K562 (cell line): ENCODE data around the gene SETD1B. TPM values are rescaled to one million over a fixed set of nuclear protein-coding genes. Genes with fewer than 3 reads are reported as not detected.

Experiments
- ETV6 ChIP-seq, 3 experiments: fragments of 150-350 bp in 1 of 3; sonication (generic) in 1 of 3; formaldehyde crosslinking in 1 of 3; IDR thresholded peaks; 2 replicates each; pipeline versions ENCODE4 v1.6.1 to v1.8.0; 2014 to 2022; ENCODE audit warnings: borderline replicate concordance in 2 of 3, low read depth in 2 of 3, antibody characterized with exemption in 1 of 3, low read length in 1 of 3, mild to moderate bottlenecking in 1 of 3, missing genetic modification reagents in 1 of 3
- HIVEP1 ChIP-seq: fragments of 250-450 bp; sonication (Bioruptor Pico); IDR thresholded peaks from 2 replicates; pipeline ENCODE4 v1.4.0; 2020; ENCODE audit warnings: mild to moderate bottlenecking
- MTA3 ChIP-seq: fragments of 450-650 bp; formaldehyde crosslinking; IDR thresholded peaks from 2 replicates; pipeline ENCODE4 v1.6.1; 2017; ENCODE audit warnings: mild to moderate bottlenecking, borderline replicate concordance
- NR1H2 ChIP-seq: sonication (generic); formaldehyde crosslinking; IDR thresholded peaks from 2 replicates; pipeline ENCODE4 v1.4.0; 2020; ENCODE audit warnings: mild to moderate bottlenecking, missing genetic modification reagents
- NR2C2 ChIP-seq, 2 experiments: fragments of 200-800 bp in 1 of 2; sonication (Bioruptor generic) in 1 of 2; sonication (generic) in 1 of 2; formaldehyde crosslinking in 1 of 2; IDR thresholded peaks; 2 replicates each; pipeline versions ENCODE4 v1.6.1 to v1.8.0; 2016 to 2022; ENCODE audit warnings: mild to moderate bottlenecking in 1 of 2, missing compliant biosample characterization in 1 of 2, missing genetic modification characterization in 1 of 2, missing genetic modification reagents in 1 of 2
- PHF21A ChIP-seq: fragments of 450-650 bp; IDR thresholded peaks from 2 replicates; pipeline ENCODE4 v1.6.1; 2017; ENCODE audit warnings: low read depth, borderline replicate concordance
- POLR2A ChIP-seq: fragments of 450-650 bp; conservative IDR thresholded peaks from 2 replicates; pipeline ENCODE4 v1.6.1; 2016
- SAP30 ChIP-seq: fragments of 200-600 bp; sonication (generic); IDR thresholded peaks from 2 replicates; pipeline ENCODE4 v1.6.1; 2012; ENCODE audit warnings: borderline replicate concordance, low read depth, mild to moderate bottlenecking, moderate library complexity, low read length, control low read depth, inconsistent platforms; ENCODE audit not compliant: insufficient read depth, poor library complexity, severe bottlenecking
- SMARCE1 ChIP-seq: fragments of 450-650 bp; IDR thresholded peaks from 2 replicates; pipeline ENCODE4 v1.7.1; 2016; ENCODE audit warnings: mild to moderate bottlenecking
- THRAP3 ChIP-seq: fragments of 450-650 bp; IDR thresholded peaks from 2 replicates; pipeline ENCODE4 v1.6.1; 2016; ENCODE audit warnings: mild to moderate bottlenecking, inconsistent platforms, borderline replicate concordance
- TSC22D4 ChIP-seq: fragments of 450-650 bp; IDR thresholded peaks from 2 replicates; pipeline ENCODE4 v1.6.1; 2016; ENCODE audit warnings: missing genetic modification characterization, missing biosample characterization, control low read depth
- ZFP30 ChIP-seq: fragments of 250-450 bp; sonication (Bioruptor Pico); IDR thresholded peaks from 2 replicates; pipeline ENCODE4 v1.8.0; 2022; ENCODE audit warnings: moderate library complexity, mild to moderate bottlenecking, inconsistent platforms, borderline replicate concordance
- ZNF253 ChIP-seq: fragments of 250-450 bp; sonication (Bioruptor Pico); conservative IDR thresholded peaks from 2 replicates; pipeline ENCODE4 v1.6.1; 2021; ENCODE audit warnings: mild to moderate bottlenecking
- ZNF77 ChIP-seq: fragments of 250-450 bp; sonication (Bioruptor Pico); IDR thresholded peaks from 2 replicates; pipeline ENCODE4 v1.5.0; 2020
- polyA plus RNA-seq, 8 experiments: library from polyadenylated mRNA; depleted of rRNA in 4 of 8; stranded (reverse) in 5 of 8; unstranded in 3 of 8; fragments of >200 nt; fragmentation: Nextera tagmentation in 2 of 8; fragmentation: Illumina TruSeq in 1 of 8; extraction: Ambion mirVana in 2 of 8; extraction: Trizol in 1 of 8; gene quantifications; 2 replicates each; pipeline versions ENCODE4 v1.2.1 to v1.2.3, GENCODE V29; 2011 to 2014; ENCODE audit warnings: inconsistent platforms in 1 of 8, missing spikeins in 1 of 8
- total RNA-seq, 7 experiments: library from RNA; depleted of rRNA in 6 of 7; stranded (reverse); fragments of >200 nt in 6 of 7; fragmentation: Illumina TruSeq in 2 of 7; extraction: Trizol in 2 of 7; gene quantifications; 2 replicates each; pipeline versions ENCODE4 v1.2.1 to v1.2.3, GENCODE V29; 2011 to 2021; ENCODE audit warnings: low replicate concordance in 1 of 7
- TF ChIP-seq, protein P1 (sequence below): fragments of 450-650 bp; formaldehyde crosslinking; IDR thresholded peaks from 2 replicates; pipeline ENCODE4 v1.4.0; 2022; ENCODE audit warnings: missing genetic modification characterization
- TF ChIP-seq, protein P2 (sequence below): sonication (generic); formaldehyde crosslinking; IDR thresholded peaks from 2 replicates; pipeline ENCODE4 v1.8.0; 2022; ENCODE audit warnings: missing genetic modification reagents, mild to moderate bottlenecking, moderate library complexity, borderline replicate concordance
- TF ChIP-seq, protein P3 (sequence below): conservative IDR thresholded peaks from 2 replicates; pipeline ENCODE4 v1.6.1; 2011; ENCODE audit warnings: low read depth, mild to moderate bottlenecking, low read length; ENCODE audit not compliant: control insufficient read depth

SETD1B gene
- total and polyA plus RNA-seq, 9 of the 15 experiments (the other 6 are each of a cell fraction or from before 2014, with no cell fraction given) = 0.48 to 26.6 (median 2.3) TPM

DNA sequence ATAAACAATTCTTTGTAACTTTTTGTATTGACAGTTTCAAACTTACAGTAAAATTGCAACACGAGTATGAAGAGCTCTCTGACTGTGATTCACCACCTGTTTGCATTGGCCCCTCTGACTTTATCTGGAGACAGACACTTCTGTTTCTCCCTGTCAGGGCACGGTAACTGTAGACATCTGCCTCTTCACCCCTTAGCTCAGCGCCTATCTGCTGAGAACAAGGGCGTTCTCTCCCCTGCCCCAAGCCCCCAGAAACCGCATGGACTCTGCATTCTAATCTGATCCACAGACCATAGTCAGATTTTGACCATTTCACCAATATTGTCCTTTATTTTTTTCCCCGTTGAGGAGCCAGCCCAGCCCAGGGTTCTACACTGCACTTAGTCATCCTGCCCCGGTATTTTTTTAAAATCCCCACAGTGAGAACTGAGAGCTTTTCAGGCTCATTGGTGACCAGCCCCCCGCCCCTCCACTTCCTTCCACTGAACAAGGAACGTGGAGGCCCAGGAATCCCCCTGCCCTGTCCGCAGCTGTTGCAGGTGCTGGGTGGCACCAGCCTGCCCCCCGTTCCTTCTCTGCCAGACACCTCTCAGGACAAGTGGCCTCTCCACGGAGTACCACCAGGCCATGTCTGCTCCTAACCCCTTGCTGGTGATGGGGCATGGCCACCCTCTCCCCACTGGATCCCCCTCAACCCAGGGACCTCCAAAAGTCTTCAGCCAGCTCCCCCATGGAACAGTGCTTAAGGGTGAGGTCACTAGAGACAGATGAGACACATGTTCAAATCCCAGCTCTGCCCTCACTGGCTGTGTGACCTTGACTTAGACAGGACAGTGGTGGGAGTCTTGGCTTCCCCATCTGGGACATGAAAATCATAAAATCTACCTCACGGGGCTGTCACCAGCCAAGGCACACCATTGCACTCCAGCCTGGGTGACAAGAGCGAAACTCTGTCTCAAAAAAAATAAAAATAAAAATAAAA lies 21.5 kb upstream of the SETD1B start (continued):
- no peak for TF ChIP-seq ETV6 (IDR thresholded peaks at IDR 0.05; ENCODE audit: borderline replicate concordance in 1 of 2, low read depth in 2 of 2, low read length in 1 of 2)
- no peak for TF ChIP-seq ETV6 (CRISPR knock-in tag; IDR thresholded peaks at IDR 0.05; ENCODE audit: borderline replicate concordance)
- TF ChIP-seq SAP30 = no peak
- TF ChIP-seq TSC22D4 = no peak
- TF ChIP-seq NR1H2 (CRISPR knock-in tag) = no peak
- TF ChIP-seq PHF21A = peak; percentile 60; the same call in 1 of the 2 replicates
- no peak for TF ChIP-seq ZNF253 (CRISPR knock-in tag)
- peak; percentile 70; the same call in 1 of the 2 replicates for TF ChIP-seq SMARCE1
- TF ChIP-seq ZFP30 (CRISPR knock-in tag) = no peak
- TF ChIP-seq, protein P1, sequence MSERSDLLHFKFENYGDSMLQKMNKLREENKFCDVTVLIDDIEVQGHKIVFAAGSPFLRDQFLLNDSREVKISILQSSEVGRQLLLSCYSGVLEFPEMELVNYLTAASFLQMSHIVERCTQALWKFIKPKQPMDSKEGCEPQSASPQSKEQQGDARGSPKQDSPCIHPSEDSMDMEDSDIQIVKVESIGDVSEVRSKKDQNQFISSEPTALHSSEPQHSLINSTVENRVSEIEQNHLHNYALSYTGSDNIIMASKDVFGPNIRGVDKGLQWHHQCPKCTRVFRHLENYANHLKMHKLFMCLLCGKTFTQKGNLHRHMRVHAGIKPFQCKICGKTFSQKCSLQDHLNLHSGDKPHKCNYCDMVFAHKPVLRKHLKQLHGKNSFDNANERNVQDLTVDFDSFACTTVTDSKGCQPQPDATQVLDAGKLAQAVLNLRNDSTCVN (CRISPR knock-in tag) = no peak
- TF ChIP-seq ZNF77 (CRISPR knock-in tag) = no peak
- TF ChIP-seq, protein P2, sequence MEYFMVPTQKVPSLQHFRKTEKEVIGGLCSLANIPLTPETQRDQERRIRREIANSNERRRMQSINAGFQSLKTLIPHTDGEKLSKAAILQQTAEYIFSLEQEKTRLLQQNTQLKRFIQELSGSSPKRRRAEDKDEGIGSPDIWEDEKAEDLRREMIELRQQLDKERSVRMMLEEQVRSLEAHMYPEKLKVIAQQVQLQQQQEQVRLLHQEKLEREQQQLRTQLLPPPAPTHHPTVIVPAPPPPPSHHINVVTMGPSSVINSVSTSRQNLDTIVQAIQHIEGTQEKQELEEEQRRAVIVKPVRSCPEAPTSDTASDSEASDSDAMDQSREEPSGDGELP (CRISPR knock-in tag) = peak; percentile 36; the same call in 1 of the 2 replicates
- TF ChIP-seq, protein P3, sequence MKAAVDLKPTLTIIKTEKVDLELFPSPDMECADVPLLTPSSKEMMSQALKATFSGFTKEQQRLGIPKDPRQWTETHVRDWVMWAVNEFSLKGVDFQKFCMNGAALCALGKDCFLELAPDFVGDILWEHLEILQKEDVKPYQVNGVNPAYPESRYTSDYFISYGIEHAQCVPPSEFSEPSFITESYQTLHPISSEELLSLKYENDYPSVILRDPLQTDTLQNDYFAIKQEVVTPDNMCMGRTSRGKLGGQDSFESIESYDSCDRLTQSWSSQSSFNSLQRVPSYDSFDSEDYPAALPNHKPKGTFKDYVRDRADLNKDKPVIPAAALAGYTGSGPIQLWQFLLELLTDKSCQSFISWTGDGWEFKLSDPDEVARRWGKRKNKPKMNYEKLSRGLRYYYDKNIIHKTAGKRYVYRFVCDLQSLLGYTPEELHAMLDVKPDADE = peak; percentile 68
- TF ChIP-seq MTA3 = no peak
- TF ChIP-seq POLR2A = no peak
- no peak for TF ChIP-seq THRAP3
- no peak for TF ChIP-seq NR2C2 (CRISPR knock-in tag; IDR thresholded peaks at IDR 0.05)
- TF ChIP-seq NR2C2 (tag; IDR thresholded peaks at IDR 0.05) = no peak
- no peak for TF ChIP-seq HIVEP1 (CRISPR knock-in tag)
